GM12873 (cell line): ENCODE results near the gene PFDN6.

Source experiments
- TF ChIP-seq, protein P1 (sequence below): IDR thresholded peaks from 2 replicates; pipeline ENCODE4 v1.5.1; 2012; ENCODE audit warnings: low read depth, mild to moderate bottlenecking, moderate library complexity, low read length, control low read depth; ENCODE audit not compliant: insufficient read depth; ENCODE audit errors: missing control alignments

The PFDN6 gene

DNA sequence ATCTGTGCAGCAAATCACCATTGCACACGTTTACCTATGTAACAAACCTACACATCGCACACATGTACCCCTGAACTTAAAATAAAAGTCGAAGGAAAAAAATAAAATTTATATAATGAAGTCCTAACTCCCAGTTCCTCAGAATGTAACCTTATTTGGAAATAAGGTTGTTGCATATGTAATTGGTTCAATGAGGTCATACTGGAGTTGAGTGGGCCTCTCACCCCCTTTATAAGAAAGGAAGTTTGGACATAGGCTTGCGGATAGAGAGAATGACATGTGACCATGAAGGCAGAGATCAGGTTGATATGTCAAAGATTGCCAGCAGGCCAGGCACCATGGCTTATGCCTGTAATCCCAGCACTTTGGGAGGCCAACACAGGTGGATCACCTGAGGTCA, 44.3 kb downstream of the PFDN6 start:
- TF ChIP-seq, protein P1, sequence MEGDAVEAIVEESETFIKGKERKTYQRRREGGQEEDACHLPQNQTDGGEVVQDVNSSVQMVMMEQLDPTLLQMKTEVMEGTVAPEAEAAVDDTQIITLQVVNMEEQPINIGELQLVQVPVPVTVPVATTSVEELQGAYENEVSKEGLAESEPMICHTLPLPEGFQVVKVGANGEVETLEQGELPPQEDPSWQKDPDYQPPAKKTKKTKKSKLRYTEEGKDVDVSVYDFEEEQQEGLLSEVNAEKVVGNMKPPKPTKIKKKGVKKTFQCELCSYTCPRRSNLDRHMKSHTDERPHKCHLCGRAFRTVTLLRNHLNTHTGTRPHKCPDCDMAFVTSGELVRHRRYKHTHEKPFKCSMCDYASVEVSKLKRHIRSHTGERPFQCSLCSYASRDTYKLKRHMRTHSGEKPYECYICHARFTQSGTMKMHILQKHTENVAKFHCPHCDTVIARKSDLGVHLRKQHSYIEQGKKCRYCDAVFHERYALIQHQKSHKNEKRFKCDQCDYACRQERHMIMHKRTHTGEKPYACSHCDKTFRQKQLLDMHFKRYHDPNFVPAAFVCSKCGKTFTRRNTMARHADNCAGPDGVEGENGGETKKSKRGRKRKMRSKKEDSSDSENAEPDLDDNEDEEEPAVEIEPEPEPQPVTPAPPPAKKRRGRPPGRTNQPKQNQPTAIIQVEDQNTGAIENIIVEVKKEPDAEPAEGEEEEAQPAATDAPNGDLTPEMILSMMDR: no peak

DNA sequence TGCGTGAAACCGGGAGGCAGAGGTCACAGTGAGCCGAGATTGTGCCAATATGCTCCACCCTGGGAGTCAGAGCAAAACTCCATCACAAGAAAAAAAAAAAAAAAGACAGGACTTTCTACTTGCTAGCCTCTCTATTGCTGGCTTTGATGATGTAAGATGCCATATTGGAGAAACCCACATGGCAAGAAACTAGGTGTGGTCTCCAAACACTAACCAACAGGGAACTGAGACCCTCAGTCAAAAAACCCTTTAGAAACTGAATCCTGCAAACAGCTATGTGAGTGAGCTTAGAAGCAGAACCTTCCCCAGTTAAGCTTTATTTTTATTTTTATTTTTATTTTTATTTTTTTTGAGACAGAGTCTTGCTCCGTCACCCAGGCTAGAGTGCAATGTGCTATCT, 46.5 kb downstream of the PFDN6 start:
- TF ChIP-seq, protein P1: no peak

DNA sequence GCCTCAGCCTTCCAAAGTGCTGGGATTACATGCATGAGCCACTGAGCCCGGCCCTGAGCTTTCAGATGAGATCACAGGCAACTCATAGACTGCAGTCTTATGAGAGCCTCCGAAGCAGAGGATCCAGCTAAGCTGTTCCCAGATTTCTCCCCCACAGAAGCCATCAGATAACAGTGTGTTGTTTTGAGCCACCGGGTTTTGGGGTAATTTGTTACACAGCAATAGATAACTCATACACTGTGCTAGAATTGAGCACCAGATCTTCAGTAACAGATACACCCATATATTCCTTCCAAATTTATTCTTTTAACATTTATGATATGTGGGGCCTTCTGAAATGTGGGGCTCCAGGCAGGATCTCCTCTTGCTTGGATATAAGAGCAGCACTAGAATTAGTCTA, 47.1 kb downstream of the PFDN6 start:
- TF ChIP-seq, protein P1: no peak

DNA sequence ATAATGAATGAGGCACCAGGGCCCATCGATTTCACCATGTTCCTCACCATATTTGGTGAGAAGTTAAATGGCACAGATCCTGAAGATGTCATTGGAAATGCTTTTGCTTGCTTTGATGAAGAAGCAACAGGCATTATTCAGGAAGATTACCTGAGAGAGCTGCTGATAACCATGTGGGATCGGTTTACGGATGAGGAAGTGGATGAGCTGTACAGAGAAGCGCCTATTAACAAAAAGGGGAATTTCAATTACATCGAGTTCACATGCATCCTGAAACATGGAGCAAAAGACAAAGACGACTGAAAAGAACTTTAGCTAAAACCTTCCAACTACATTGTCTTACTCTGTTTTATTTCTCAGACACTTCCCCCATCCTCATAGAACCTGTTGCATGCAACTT, 49.8 kb downstream of the PFDN6 start:
- TF ChIP-seq, protein P1: no peak
